ENCODE data around the gene ESRP2.

ESRP2 gene

DNA sequence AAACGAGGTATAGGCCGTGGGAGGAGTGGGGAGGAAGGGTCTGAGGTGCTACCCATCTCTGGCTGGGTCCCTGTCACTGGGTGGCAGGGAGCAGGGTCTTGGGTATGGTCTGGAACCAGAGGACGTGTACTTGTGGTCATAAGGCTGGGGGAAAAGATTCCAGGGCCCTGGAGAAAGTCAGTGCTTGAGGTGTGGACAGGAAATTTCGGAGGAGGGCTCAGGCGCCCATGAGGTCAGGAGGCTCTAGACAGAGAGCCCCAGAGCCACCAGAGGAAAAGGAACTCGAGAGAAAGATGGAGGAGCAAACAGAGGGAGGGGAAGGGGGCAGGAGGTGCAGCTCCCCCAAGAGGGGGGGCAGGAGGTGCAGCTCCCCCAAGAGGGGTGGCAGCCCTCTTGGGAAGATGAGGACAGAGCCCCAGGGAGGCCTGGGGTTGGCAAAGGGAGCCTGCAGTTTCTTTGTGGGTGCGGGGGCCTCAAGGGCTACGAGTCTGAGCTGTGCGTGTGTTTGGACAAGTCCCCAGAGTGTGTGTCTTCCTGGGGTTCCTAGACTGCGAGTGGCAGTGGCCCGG is 27.7 kb upstream of the ESRP2 start:
- no peak for DNase-seq

DNA sequence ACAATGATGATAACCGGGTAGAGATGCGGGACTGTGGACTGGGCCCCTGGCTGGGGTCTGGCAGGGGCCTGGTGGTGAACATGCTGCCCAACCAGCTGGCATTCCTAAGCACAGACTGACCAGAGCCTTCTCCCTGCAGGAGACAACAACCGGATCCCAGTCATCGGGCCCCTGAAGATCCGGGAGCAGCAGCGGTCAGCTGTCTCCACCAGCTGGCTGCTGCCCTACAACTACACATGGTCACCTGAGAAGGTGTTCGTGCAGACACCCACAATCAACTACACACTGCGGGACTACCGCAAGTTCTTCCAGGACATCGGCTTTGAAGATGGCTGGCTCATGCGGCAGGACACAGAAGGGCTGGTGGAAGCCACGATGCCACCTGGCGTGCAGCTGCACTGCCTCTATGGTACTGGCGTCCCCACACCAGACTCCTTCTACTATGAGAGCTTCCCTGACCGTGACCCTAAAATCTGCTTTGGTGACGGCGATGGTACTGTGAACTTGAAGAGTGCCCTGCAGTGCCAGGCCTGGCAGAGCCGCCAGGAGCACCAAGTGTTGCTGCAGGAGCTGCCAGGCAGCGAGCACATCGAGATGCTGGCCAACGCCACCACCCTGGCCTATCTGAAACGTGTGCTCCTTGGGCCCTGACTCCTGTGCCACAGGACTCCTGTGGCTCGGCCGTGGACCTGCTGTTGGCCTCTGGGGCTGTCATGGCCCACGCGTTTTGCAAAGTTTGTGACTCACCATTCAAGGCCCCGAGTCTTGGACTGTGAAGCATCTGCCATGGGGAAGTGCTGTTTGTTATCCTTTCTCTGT is 23.3 kb upstream of the ESRP2 start:
- no peak for DNase-seq

DNA sequence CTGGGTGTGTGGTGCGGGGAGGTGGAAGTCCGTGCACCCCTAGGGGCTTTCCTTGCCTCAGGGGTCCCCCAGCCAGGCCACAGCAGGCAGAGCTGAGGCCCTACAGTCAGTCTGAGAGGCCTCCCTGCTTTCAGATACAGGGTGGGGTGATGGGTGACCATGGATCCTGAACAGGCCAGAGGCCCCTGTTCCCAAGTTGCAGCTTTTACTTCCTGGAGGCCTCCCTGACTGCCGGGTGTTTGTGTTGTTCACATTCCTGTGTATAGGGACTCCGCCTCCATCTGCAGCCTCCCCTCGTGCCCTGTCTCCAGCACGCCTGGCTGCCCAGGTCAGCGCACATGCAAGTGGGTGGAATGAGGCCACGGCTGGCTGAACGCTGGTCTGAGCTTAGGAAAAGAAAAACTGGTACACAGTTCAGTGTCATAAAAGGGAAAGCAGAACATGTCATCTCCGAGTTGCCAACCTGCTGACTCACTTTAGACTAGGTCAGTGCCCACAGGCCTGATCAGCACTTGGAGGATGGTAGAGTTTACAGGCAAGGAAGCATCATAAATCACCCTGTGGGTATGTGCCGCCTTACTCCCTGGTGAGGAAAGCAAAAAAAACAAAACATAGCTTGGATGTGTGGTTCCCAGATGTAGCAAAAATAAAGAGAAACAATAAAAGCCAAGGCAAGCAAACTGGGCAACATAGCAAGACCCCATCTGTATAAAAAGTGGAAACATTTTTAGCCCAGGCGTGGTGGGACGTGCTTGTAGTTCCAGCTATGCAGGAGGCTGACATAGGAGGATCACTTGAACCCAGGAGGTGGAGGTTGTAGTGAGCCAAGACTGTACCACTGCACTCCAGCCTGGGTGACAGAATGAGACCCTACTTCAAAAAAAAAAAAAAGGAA is 22.2 kb upstream of the ESRP2 start:
- DNase-seq, result no peak

DNA sequence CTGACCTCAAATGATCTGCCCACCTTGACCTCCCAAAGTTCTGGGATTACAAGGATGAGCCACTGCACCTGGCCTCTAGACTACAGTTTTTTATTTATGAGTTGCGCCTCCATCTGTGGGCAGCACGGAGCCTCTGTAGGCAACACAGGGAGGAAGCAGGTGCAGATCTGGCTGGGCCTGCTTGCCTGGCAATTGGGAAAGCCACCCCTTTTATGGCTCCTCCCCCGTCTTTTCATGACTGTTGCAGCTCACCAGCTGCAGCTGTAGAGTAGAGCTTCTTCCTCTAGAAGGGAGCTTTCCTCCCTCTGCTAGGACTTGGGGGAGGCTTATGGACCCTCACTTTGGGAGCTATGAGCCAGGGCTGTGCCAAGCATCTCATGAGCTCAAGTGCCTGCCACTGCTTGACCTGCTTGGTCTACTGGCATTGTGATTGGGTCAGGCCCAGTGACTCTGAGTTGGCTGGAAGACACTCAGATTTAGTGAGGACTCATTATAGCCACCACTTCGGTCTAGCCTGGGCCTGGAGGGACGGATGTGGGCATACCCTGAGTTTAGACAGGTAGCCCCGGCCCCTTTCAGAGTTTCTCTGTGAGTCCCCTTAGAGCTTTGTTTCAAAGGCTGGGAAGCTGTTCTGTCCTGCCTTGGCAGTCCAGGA is 21.5 kb upstream of the ESRP2 start:
- no peak for DNase-seq

DNA sequence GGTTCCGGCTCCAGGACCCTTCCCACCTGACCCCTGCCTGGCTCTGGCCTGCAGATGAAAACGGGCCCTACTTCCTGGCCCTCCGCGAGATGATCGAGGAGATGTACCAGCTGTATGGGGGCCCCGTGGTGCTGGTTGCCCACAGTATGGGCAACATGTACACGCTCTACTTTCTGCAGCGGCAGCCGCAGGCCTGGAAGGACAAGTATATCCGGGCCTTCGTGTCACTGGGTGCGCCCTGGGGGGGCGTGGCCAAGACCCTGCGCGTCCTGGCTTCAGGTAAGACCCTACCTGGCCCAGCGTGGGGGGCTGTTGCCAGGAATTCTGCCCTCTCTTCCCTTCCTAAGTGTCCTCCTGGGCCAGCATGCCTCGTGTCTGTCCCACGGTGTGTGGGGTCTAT is 19.8 kb upstream of the ESRP2 start:
- DNase-seq, result no peak

DNA sequence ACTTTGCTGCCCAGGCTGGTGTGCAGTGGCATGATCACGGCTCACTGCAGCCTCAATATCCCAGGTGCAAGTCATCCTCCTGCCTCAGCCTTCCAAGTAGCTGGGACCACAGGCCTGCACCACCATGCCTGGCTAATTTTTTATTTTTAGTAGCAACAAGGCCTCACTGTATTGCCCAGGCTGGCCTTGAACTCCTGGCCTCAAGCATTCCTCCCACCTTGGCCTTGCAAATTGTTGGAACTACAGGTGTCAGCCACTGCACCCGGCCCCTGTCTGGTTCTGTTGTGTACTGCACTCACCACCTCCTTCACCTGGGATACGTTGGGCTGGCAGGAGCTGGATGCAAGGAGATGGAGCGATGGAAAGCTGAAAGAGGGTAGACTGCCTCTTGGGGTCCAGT is 17.8 kb upstream of the ESRP2 start:
- DNase-seq, result no peak

DNA sequence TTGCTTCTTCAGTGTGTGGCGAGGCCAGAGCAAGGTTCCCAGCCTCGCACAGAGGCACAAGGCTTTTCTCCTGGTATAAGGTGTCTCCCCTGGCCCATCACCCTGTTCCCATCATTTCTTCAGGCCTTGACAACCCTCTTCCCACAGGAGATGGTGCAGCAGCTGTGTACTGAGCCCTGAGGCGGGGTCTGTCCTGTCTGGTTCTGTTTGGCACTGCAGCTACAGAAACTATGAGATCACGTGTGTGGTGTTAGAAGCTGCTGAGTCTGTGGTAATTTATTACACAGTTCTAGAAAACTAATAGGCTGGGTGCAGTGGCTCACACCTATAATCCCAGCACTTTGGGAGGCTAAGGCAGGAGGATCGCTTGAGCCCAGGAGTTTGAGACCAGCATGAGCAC is 16.5 kb upstream of the ESRP2 start:
- DNase-seq, result no peak

DNA sequence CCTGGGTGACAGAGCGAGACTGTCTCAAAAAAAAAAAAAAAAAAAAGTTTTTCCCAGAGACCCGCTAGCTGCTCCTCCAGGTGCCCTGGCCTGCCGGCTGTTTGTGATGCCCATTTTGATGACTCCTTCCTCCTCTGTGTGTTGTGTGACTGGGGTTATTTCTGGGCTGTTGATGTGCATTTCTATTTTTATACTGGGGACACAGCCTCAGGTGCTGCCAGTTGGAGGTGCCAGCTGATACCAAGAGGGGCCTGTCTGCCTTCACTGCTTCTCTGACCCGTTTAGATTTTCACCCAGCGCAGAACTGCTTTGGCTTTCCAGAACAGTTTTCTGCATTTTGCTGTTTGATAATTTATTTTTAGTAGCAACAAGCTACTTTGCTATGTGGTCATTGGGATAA is 15.9 kb upstream of the ESRP2 start:
- no peak for DNase-seq

DNA sequence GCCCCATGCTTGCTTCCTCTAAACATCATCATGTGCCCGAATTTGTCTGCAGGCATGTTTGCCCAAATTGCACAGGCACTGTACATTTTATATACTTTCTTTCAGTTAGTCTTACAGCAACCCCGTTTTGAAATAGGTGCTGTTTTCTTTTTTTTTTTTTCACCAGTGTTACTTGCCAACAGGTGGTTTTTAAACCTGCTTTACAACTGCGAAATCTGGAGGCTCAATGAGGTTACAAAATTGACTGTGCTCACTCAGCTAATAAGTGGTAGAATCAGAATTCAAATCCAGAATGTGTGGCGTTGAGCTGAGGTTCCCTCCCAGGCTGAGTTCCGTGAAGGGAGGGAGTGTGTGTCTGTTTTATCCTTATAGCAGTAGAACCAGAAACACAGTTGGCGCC is 15.0 kb upstream of the ESRP2 start:
- no peak for DNase-seq

DNA sequence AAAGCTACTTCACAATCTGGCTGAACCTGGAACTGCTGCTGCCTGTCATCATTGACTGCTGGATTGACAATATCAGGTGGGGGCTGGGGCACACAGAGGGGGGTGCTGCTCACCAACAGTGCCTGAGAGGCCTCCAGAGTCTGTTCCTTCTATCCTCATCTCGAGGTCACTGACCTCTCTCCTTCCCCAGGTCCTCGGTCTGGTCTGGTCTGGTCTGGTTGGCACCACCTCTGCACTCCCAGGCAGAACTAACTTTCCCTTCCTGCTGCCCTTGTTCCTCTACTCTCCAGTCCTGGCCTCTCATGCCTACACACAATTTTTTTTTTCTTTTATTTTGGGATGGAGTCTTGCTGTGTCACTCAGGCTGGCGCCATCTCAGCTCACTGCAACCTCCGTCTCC is 13.4 kb upstream of the ESRP2 start:
- no peak for DNase-seq

DNA sequence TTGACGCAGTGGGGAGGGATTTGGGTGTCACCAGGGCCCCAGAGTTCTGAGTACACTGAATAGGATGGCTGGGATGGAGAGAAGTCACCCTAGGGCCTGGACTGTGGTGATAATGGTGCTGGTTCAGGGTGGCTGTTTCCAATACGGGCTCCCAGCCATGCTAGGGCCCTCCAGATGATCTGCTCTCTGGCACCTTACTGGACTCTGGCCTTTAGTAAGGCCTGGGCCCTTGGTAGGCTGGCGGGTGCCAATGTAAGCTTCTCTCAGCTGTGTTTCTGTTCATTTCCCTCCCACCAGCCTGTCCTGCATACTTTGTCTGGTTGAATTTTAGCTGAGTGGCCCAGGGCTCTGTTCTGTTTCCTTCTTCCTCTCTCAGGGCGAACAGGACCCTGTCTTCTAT is 12.0 kb upstream of the ESRP2 start:
- DNase-seq, result no peak

DNA sequence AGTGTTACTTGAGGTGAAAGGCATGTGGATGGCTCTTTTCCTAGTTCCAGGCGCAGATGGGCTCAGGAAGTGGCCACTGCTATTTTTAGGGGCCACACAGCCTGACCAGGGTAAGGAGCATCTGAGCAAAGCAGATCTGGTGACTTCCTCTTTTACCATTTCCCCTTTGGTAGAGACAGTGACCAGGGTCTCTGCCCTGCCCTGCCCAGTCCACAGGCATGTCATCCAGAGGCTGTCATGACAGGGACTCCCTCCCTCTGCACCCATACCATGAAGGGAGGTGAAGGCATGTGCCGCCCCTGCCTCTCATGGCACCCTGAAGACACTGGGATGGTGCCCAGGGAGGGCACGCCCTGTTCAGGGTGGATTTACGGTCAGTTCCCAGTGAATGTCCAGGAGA is 11.5 kb upstream of the ESRP2 start:
- no peak for DNase-seq

DNA sequence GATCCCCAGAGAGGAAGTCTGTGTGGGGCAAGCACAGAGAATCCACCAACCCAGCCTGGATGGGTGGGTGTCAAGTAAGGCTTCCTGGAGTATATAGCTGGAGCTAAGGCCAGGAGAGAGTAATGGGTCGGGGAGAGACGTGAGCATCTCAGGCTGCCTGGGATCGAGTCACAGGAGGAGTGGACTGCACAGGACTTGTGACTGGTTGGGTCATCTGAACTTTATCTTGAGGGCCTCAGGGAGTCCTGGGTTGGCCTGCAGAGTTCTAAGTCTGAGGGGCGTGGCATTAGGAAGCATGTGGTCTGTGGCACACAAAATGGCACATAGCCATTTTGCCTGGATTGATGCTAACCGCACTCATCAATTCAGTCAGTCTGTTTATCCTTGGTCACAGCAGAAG is 10.7 kb upstream of the ESRP2 start:
- DNase-seq, result no peak

DNA sequence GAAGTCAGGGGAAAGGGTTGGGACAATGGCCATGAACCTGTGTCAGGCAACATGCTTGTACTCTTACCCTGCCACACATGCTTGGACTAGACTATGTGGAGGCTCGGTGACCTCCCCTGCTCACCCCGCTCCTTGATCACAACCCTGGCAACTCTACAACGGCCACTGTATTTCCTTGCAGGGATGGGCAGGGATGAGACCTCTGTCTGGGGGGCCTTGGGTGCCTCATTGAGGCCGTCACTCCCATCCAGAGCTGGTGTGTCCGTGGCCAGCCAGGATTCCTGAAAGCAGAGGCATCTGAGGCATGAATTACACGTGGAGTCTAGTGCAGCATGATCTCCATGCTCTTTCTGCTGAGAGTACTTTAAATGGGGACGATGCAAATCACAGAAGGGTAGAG is 10.2 kb upstream of the ESRP2 start:
- DNase-seq, result no peak

DNA sequence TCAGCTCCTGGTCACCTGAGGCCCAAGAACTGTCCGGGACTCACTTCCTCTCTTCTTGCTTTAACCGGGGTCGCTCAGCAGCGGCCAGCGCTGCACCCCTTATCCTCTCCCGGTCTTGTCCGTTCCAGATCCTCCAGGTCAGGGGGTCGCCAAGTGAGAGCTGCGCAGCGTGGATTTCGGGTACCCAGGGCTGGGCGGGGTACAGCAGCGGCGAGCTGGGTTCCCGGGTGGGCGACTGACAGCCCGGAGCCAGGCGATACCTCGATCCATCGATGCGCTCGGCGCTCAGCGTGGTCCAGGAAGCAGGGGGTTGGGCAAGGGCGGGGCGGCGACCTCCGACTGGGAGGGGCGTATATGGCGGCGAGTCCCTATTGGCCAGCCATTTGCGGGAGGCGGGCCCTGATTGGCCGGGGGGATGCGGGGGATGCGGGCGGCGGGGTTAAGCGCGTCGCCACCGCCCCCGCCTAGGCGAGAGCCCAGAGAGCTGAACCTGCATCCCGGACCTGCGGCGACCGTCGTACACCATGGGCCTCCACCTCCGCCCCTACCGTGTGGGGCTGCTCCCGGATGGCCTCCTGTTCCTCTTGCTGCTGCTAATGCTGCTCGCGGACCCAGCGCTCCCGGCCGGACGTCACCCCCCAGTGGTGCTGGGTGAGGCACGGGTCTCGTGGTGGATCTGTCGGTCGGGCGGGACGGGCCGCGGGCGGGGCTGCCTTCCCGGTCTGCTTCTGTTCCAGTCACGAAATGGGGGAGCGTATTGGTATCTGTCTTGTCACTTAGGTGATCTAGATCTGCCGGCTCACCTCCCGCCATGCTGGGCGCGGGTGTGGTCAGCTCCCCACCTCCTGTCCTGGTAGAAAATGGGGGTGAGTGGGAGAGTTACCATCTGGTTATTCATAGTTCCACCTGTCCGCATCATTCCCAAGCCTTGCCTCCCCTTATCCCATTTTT is 9.3 kb upstream of the ESRP2 start, which contains the start of gene PLA2G15:
PLA2G15 (plus strand) TSS at position 471 of the 951 bp plus-strand sequence; CDS start at position 525, 54 bp downstream.
- peak; percentile 98 to 99 for DNase-seq

DNA sequence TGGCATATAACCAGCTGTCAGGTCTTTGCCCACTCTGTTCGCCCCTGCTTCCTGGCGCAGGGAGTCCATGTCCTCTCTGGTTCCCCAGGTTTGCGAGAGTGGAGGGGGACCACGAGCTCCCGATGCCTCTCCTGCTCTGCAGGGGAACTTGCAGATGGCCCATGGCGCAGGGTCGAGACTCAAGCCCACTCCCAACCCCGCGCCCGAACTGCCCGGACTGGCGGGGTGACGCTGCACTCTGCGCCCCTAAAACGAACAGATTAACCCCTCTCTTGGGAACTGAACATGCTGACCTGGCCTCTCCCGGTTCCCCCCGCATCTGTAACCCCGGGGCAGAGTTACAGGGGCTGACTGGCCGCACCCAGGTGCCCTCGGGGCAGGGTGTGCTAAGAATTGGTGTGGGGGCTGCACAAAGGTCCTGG is 8.6 kb upstream of the ESRP2 start:
- DNase-seq, result no peak

DNA sequence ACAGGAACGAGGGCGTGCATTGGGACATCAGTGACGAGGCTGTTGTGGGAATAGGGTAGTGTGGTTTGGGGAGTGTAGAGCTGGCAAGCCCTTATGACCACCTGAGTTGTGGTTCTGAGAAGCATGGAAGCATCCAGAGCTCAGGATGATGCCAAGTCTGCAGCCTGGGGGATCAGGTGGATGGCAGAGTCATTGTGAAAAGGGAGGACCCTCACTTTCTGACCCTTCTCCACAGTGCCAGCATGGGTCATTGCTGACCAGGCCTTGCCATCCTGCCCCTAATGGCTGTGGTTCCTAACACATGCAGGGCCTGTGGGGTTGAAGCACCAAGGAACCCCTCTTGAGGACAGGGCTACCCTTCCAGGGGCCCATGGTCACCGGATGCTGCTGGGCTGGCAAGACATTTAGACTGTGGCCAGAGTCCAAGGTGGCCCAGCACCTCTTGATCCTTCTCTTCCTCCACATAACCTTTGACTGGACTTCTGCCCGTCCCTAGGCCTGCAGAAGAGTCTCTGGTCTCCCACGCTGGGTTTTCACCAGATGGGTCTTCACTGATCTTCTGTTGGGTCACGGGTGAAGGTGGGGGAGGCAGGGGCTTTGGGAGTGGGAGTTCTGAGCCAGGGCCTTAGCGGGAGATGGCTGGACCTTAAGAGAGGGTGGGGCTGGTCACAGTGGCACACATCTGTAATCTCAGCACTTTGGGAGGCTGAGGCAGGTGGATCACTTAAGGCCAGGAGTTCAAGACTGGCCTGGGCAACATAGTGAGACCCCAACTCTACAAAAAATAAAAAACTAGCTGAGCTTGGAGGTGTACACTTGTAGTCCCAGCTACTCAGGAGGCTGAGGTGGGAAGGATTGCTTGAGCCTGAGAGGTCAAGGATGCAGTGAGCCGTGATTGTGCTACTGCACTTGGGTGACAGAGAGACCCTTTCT is 7.3 kb upstream of the ESRP2 start:
- no peak for DNase-seq

DNA sequence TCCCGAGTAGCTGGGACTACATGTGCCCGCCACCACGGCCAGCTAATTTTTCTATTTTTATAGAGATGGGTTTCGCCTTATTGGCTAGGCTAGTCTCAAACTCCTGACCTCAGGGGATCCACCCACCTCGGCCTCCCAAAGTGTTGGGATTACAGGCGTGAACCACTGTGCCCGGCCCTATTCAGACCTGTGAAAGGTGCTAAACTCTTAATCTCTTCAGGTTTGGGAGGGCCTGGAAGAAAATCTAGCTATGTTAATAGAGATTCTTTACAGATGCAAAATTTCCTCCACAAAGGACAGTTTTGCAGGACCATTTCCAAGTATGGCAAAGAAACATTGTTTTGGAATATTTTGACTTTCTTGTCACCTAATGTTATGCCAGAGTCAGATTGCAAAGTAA is 6.2 kb upstream of the ESRP2 start:
- no peak for DNase-seq

DNA sequence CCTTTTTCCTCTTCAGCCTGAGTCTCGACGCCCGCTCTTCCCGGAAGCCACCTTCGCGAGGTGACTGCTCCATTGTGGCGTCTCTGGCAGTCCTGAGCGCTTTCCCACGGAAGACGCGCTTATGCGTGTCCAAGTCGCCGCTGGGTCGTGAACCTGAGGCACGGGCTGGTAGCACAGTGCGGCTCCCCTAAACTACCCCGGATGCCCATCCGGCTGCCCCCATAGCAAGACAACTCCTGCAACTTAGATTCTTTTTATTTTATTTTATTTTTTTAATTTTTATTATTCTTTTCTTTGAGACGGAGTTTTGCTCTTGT is 2.1 kb upstream of the ESRP2 start:
- DNase-seq, result no peak

DNA sequence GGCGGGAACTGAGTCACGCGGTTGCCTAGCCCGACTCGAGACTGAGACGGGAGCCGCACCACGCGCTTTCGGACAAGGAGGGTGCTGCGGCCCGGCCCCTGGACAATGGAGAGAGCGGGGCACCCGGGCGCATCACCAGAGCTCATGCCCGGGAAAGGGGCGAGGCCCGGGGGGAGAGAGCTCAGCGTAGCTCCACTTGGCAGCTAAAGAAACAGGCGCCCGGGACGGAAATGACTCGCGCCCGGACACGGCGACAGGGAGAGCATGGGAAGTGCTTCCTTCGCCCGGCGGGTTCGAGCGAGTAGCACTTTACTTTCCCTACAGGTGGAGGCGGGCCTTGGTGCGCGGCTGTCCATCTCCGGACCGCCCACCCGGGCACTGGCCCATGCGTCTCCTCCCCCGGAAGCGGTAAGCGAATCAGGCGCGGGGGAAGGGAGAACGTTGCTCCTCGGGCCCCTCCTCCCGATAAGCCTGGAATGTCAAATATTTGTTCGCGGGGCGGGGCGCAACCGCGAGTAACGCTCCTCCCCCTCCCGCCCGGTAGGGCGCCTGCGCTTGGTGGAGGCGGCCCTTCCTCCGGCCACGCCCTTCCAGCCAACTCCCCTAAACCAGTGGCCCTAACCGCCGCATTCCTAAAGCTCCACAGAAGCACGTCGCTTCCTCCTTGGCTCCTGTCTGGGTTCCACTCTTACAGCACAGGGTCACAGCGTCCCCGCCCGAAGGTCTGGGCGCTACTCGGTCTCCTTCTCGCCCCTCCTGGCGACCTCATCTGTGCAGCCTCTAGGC is 1.5 kb upstream of the ESRP2 start:
- peak; percentile 94 to 95 for DNase-seq

Measured in activated T-cell treated with anti-CD3 and anti-CD28 coated beads, Interleukin-2, amount 50 U/mL, for 48 hours (primary cell).